Esophagus muscularis mucosa (tissue), 4 donors: ENCODE measurements around the gene MAP3K2. TPM values are rescaled to one million over a fixed set of nuclear protein-coding genes. Genes with fewer than 3 reads are reported as not detected.

ENCODE experiments used
- DNase-seq: peaks from one replicate; pipeline ENCODE4 v3.0.0-alpha.2; 2017; ENCODE audit errors: extremely low spot score
- H3K27ac ChIP-seq, 4 donors: fragments of 200-600 bp; sonication (generic); replicated peaks in 1 of 4; 1 replicate in 3 of 4; 2 replicates in 1 of 4; pipeline ENCODE4 v1.5.1; 2016 to 2019; ENCODE audit warnings: mild to moderate bottlenecking in 1 of 4
- H3K27me3 ChIP-seq, 4 donors: fragments of 200-600 bp; sonication (generic); one replicate each; pipeline versions ENCODE4 v1.5.1 to v1.6.0; 2016 to 2019
- H3K36me3 ChIP-seq, 4 donors: fragments of 200-600 bp; sonication (generic); one replicate each; pipeline ENCODE4 v1.5.1; 2016 to 2019
- H3K4me1 ChIP-seq, 4 donors: fragments of 200-600 bp; sonication (generic); one replicate each; pipeline ENCODE4 v1.5.1; 2016 to 2019
- H3K4me3 ChIP-seq, 4 donors: fragments of 200-600 bp; sonication (generic); 1 replicate in 2 of 4; 2 replicates in 2 of 4; pipeline ENCODE4 v1.5.1; 2016 to 2019; ENCODE audit warnings: mild to moderate bottlenecking in 4 of 4, moderate library complexity in 1 of 4
- H3K9me3 ChIP-seq, 4 donors: fragments of 200-600 bp; sonication (generic); 1 replicate in 3 of 4; 2 replicates in 1 of 4; pipeline ENCODE4 v1.5.1; 2016 to 2019
- EP300 ChIP-seq: sonication (generic); formaldehyde crosslinking; IDR thresholded peaks from one replicate; pipeline ENCODE4 v1.6.1; 2017; ENCODE audit warnings: antibody characterized with exemption
- POLR2A ChIP-seq: fragments of 450-650 bp; IDR thresholded peaks from one replicate; pipeline ENCODE4 v1.6.1; 2017; ENCODE audit warnings: antibody characterized with exemption, moderate library complexity, mild to moderate bottlenecking, low read depth
- POLR2AphosphoS5 ChIP-seq, 2 donors: sonication (generic); formaldehyde crosslinking; IDR thresholded peaks; one replicate each; pipeline ENCODE4 v1.6.1; 2017; ENCODE audit warnings: antibody characterized with exemption in 2 of 2
- WGBS: methylation state at CpG from one replicate; pipeline ENCODE4 v1.1.5; 2018; 5-methylcytosine and 5-hydroxymethylcytosine counted together
- intact Hi-C: fragments of 100-400 bp; cut with DNase I; formaldehyde crosslinking; loops from one replicate; pipeline ENCODE4 v1.15.1; 2023
- total RNA-seq, 4 donors: library from RNA; depleted of rRNA; stranded (reverse); fragments of >200 nt; gene quantifications; one replicate each; pipeline versions ENCODE4 v1.1.0 to v1.2.1, GENCODE V29; 2016
- TF ChIP-seq, protein P1 (sequence below), 3 experiments: fragments of 200-600 bp in 2 of 3; fragments of 450-650 bp in 1 of 3; sonication (generic) in 2 of 3; IDR thresholded peaks; one replicate each; pipeline ENCODE4 v1.5.1; 2017 to 2019; ENCODE audit warnings: antibody characterized with exemption in 3 of 3, mild to moderate bottlenecking in 2 of 3, moderate library complexity in 1 of 3

MAP3K2 gene
- total RNA-seq, 4 donors from 2014 or later: 51.4 to 68.6 (median 66.2) TPM

DNA sequence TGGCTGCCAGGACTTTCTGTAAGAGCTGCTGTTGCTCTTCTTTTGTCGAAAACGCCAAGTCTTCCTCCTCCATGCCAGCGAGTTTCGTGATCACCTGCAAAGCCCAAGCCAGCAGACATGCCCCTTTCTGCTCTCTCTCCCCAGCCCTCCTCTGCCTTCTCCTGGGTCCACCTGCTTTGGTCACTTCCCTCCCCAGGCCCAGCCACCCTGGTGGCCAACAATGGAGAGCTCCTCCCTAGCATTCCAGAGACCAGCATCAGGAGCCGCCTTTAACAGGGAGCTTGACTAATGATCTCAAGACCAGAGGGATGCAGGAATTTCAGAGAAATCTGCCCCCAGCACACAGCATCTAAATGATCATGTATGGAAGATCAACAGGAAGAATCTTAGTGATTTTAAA lies 128.4 kb downstream of the MAP3K2 start:
- no peak for DNase-seq
- Histone ChIP-seq H3K9me3 (no peaks in the 10 kb centered on the region), H3K27ac (no peak overlapping the region), H3K36me3 (peaks cover 42 to 78% (median 66%) of the 10 kb centered on the region in 4 donors), H3K27me3 (no peaks in the 10 kb centered on the region), H3K4me1 (no peaks in the 10 kb centered on the region), H3K4me3 (no peak overlapping the region)
- WGBS: 98% methylated on average over 5 of the region's 5 CpGs
- intact Hi-C loops: no loop called here
- TF ChIP-seq, protein P1, sequence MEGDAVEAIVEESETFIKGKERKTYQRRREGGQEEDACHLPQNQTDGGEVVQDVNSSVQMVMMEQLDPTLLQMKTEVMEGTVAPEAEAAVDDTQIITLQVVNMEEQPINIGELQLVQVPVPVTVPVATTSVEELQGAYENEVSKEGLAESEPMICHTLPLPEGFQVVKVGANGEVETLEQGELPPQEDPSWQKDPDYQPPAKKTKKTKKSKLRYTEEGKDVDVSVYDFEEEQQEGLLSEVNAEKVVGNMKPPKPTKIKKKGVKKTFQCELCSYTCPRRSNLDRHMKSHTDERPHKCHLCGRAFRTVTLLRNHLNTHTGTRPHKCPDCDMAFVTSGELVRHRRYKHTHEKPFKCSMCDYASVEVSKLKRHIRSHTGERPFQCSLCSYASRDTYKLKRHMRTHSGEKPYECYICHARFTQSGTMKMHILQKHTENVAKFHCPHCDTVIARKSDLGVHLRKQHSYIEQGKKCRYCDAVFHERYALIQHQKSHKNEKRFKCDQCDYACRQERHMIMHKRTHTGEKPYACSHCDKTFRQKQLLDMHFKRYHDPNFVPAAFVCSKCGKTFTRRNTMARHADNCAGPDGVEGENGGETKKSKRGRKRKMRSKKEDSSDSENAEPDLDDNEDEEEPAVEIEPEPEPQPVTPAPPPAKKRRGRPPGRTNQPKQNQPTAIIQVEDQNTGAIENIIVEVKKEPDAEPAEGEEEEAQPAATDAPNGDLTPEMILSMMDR (IDR thresholded peaks at IDR 0.05): no peak
- TF ChIP-seq POLR2AphosphoS5 (IDR thresholded peaks at IDR 0.05) (no peak), POLR2A (no peak), EP300 (no peak)

DNA sequence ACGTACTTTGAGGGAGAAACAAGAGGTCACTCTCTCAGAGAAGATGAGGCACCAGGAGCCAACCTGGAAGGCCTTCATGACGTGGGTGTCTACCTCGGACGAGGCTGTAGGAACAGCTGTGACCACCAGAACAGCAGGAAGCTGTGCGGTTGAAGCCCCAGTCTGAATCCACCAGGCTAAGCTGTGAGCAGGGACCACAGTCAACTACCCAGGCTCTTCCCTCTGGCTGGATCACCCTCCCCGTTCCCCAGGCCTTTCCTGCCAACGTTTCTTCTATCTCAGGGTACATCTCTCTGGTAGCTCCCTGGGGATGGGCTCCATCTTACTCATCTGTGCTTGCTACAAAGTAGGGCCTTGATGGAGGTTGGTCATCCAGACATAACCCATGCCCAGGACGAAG lies 130.9 kb downstream of the MAP3K2 start:
- DNase-seq: no peak
- 75% methylated on average over 8 of the region's 8 CpGs for WGBS

DNA sequence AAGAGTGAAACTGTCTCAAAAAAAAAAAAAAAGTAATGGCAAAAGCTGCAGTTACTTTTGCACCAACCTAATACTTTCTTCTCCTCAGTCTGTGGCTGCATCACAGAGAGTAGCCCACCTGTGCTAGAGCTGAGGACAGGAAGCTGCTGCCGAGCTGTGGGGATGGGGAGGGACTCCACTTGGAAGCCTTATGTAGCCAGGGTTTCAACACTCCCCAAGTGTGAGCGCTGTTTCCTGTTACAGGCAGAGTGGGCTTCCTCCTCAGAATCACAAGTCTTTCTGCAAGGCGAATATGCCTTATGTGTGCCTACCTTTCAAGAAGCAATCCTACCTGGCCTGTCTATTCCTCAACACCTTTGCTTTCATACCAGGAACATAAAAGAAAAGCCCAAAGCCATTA lies 131.4 kb downstream of the MAP3K2 start:
- DNase-seq: no peak
- Histone ChIP-seq H3K4me3 (no peak overlapping the region), H3K27ac (no peak overlapping the region), H3K36me3 (peaks cover 42 to 53% (median 51%) of the 10 kb centered on the region in 4 donors), H3K27me3 (no peaks in the 10 kb centered on the region), H3K4me1 (no peaks in the 10 kb centered on the region), H3K9me3 (no peaks in the 10 kb centered on the region)
- intact Hi-C loops: no loop called here
- 85% methylated on average over 3 of the region's 3 CpGs for WGBS
- TF ChIP-seq POLR2A (no peak), POLR2AphosphoS5 (IDR thresholded peaks at IDR 0.05) (no peak), EP300 (no peak)
- TF ChIP-seq, protein P1 (IDR thresholded peaks at IDR 0.05): no peak

More for the DNA sequence above, 130.9 kb downstream of the MAP3K2 start:
- intact Hi-C loops: no loop called here
- no peak for TF ChIP-seq EP300
- no peak for TF ChIP-seq POLR2AphosphoS5 (IDR thresholded peaks at IDR 0.05)
- no peak for TF ChIP-seq POLR2A
- TF ChIP-seq, protein P1 (IDR thresholded peaks at IDR 0.05): no peak
- H3K9me3 ChIP-seq: no peaks in the 10 kb centered on the region
- H3K27me3 ChIP-seq: no peaks in the 10 kb centered on the region
- H3K27ac ChIP-seq: no peak overlapping the region
- no peaks in the 10 kb centered on the region for H3K4me1 ChIP-seq
- H3K36me3 ChIP-seq: peaks cover 42 to 58% (median 56%) of the 10 kb centered on the region in 4 donors
- H3K4me3 ChIP-seq: no peak overlapping the region

DNA sequence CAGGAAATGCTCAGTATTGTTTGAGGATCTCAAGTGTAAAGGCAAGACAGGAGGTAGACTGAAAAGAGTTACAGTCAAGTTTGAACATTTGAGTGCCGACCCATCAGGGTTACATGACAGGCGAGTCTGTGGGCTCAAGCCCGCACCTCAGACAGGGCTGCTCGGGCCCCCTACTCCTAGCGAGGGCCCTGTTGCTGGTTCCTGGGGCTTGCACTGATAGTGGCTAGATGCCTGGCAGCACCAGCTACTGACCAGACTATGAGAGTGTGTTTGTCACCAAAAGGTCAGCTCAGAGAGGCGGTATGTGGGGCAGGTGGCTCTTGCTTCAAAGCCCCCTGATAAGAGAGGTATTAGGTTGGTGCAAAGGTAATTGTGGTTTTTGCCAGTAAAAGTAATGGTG lies 132.1 kb downstream of the MAP3K2 start:
- intact Hi-C loops: no loop called here
- Histone ChIP-seq H3K9me3 (no peaks in the 10 kb centered on the region), H3K4me1 (no peaks in the 10 kb centered on the region), H3K36me3 (peaks cover 36 to 46% (median 45%) of the 10 kb centered on the region in 4 donors), H3K27me3 (no peaks in the 10 kb centered on the region), H3K4me3 (no peak overlapping the region), H3K27ac (no peak overlapping the region)
- 95% methylated on average over 6 of the region's 6 CpGs for WGBS
- DNase-seq: no peak
- no peak for TF ChIP-seq EP300
- TF ChIP-seq POLR2A: no peak
- no peak for TF ChIP-seq POLR2AphosphoS5 (IDR thresholded peaks at IDR 0.05)
- TF ChIP-seq, protein P1 (IDR thresholded peaks at IDR 0.05): no peak

DNA sequence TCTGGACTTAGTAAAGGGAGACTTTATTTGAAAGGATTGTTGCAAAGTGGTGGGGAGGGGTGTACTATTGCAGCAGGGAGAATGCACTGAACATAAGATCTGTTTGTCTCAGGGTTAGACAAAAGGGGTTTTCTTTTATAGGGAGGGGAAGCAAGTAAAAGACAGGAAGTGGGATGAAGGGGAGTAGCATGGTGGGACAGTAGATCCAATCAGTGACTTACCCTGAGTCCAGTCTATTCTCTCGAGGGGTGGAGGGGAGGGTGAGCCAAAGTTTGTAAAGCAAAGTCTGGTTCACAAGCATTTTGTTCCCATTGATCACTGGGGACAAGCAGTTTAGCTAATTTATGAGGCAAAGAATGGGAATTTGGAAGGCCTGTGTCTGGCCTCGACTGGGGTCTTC lies 132.6 kb downstream of the MAP3K2 start:
- DNase-seq: no peak
- Histone ChIP-seq H3K36me3 (peaks cover 32 to 41% (median 39%) of the 10 kb centered on the region in 4 donors), H3K4me1 (no peaks in the 10 kb centered on the region), H3K4me3 (no peak overlapping the region), H3K27me3 (no peaks in the 10 kb centered on the region), H3K27ac (no peak overlapping the region), H3K9me3 (no peaks in the 10 kb centered on the region)
- 67% methylated on average over 2 of the region's 2 CpGs for WGBS
- intact Hi-C loops: no loop called here
- TF ChIP-seq POLR2AphosphoS5 (IDR thresholded peaks at IDR 0.05) (no peak), EP300 (no peak), POLR2A (no peak)
- TF ChIP-seq, protein P1 (IDR thresholded peaks at IDR 0.05): no peak
